Effector CD4-positive, alpha-beta T cell (primary cell): ENCODE data around the gene SLC30A5.
"Not testable (repeated sequence)": the region's sequence is repeated elsewhere in the genome, so short reads cannot be mapped to it uniquely, and the experiment has no call there.

Experiments
- DNase-seq: peaks from one replicate; pipeline ENCODE4 v3.0.0-alpha.2; 2020

The SLC30A5 gene

GRCh38 chr5:69105996-69106906 is 12.4 kb downstream of the SLC30A5 start:
- DNase-seq = no peak

GRCh38 chr5:69108367-69108766 is 14.6 kb downstream of the SLC30A5 start:
- not testable (repeated sequence) for DNase-seq

- no peak for DNase-seq
Observed at GRCh38 chr5:69113851-69114250, 20.0 kb downstream of the SLC30A5 start.

GRCh38 chr5:69115526-69115925 is 21.7 kb downstream of the SLC30A5 start:
- no peak for DNase-seq

- no peak for DNase-seq
Observed at GRCh38 chr5:69129413-69129812, 35.6 kb downstream of the SLC30A5 start.

GRCh38 chr5:69130241-69130640 is 36.4 kb downstream of the SLC30A5 start:
- DNase-seq = no peak

- no peak for DNase-seq
Observed at GRCh38 chr5:69131304-69131703, 37.5 kb downstream of the SLC30A5 start.

- no peak for DNase-seq
Observed at GRCh38 chr5:69134126-69134525, 40.3 kb downstream of the SLC30A5 start.

GRCh38 chr5:69136293-69136692 is 42.5 kb downstream of the SLC30A5 start:
- no peak for DNase-seq

GRCh38 chr5:69137208-69137607 is 43.4 kb downstream of the SLC30A5 start:
- DNase-seq = not testable (repeated sequence)

GRCh38 chr5:69137807-69138206 is 44.0 kb downstream of the SLC30A5 start:
- no peak for DNase-seq

GRCh38 chr5:69138766-69139165 is 45.0 kb downstream of the SLC30A5 start:
- no peak for DNase-seq

- DNase-seq = not testable (repeated sequence)
Observed at GRCh38 chr5:69140239-69140638, 46.4 kb downstream of the SLC30A5 start.

- DNase-seq = no peak
Observed at GRCh38 chr5:69140827-69141226, 47.0 kb downstream of the SLC30A5 start.

- not testable (repeated sequence) for DNase-seq
Observed at GRCh38 chr5:69148576-69148975, 54.8 kb downstream of the SLC30A5 start.

GRCh38 chr5:69148981-69149675 is 55.3 kb downstream of the SLC30A5 start:
- DNase-seq = no peak

GRCh38 chr5:69149676-69150010 is 55.8 kb downstream of the SLC30A5 start:
- no peak for DNase-seq

- no peak for DNase-seq
Observed at GRCh38 chr5:69152731-69153130, 58.9 kb downstream of the SLC30A5 start.

GRCh38 chr5:69156456-69156855 is 62.6 kb downstream of the SLC30A5 start:
- DNase-seq = no peak

GRCh38 chr5:69158039-69158438 is 64.2 kb downstream of the SLC30A5 start:
- no peak for DNase-seq

GRCh38 chr5:69160651-69161050 is 66.8 kb downstream of the SLC30A5 start:
- DNase-seq = no peak

GRCh38 chr5:69166686-69167492 is 73.1 kb downstream of the SLC30A5 start, which contains the start of gene CCNB1:
Gene CCNB1 (plus strand): TSS chr5:69167150. CDS start chr5:69167263, 113 bp downstream.
- peak; percentile 97 for DNase-seq

- no peak for DNase-seq
Observed at GRCh38 chr5:69167493-69167855, 73.7 kb downstream of the SLC30A5 start.
